ENCODE data around the gene GFER.

GFER gene

GRCh38 chr16:1991948-1992703 is 8.1 kb downstream of the GFER start:
- DNase-seq, result peak; percentile 99

GRCh38 chr16:1992704-1993317 is 8.8 kb downstream of the GFER start:
- no peak for DNase-seq

- DNase-seq, result no peak
These were observed 9.7 kb downstream of the GFER start for GRCh38 chr16:1993731-1994131.

- no peak for DNase-seq
These were observed 13.7 kb downstream of the GFER start for GRCh38 chr16:1997494-1998359.

- no peak for DNase-seq
These were observed 14.4 kb downstream of the GFER start for GRCh38 chr16:1998360-1998835.

- DNase-seq, result no peak
These were observed 15.1 kb downstream of the GFER start for GRCh38 chr16:1998852-1999801.

- no peak for DNase-seq
These were observed 16.0 kb downstream of the GFER start for GRCh38 chr16:1999866-2000514.

GRCh38 chr16:2001035-2001434 is 17.0 kb downstream of the GFER start:
- no peak for DNase-seq

- DNase-seq, result no peak
These were observed 17.7 kb downstream of the GFER start for GRCh38 chr16:2001456-2002355.

- no peak for DNase-seq
These were observed 18.6 kb downstream of the GFER start for GRCh38 chr16:2002406-2003230.

GRCh38 chr16:2003231-2003826 is 19.3 kb downstream of the GFER start:
- no peak for DNase-seq

GRCh38 chr16:2003827-2004641 is 20.0 kb downstream of the GFER start:
- DNase-seq, result peak; percentile 75

GRCh38 chr16:2004795-2005517 is 21.0 kb downstream of the GFER start:
- DNase-seq, result no peak

GRCh38 chr16:2005646-2006045 is 21.7 kb downstream of the GFER start:
- DNase-seq, result no peak

GRCh38 chr16:2006317-2006716 is 22.3 kb downstream of the GFER start:
- no peak for DNase-seq

GRCh38 chr16:2007081-2007836 is 23.3 kb downstream of the GFER start:
- no peak for DNase-seq

GRCh38 chr16:2008009-2008526 is 24.1 kb downstream of the GFER start:
- no peak for DNase-seq

All from activated T-cell treated with anti-CD3 and anti-CD28 coated beads for 4 hours (primary cell).